OCI-LY3 (cell line): ENCODE measurements around the gene NECAB2.

Experiments
- CTCF ChIP-seq: fragments of 200-600, 300-600 bp; sonication (generic); IDR thresholded peaks from 2 replicates; pipeline ENCODE4 v1.5.1; 2014; ENCODE audit warnings: antibody characterized with exemption, low read length, low read depth
- EZH2phosphoT487 ChIP-seq: fragments of 200-600 bp; shearing (Covaris generic); IDR thresholded peaks from 2 replicates; pipeline ENCODE4 v1.6.1; 2018; ENCODE audit warnings: antibody characterized with exemption, mixed run types, low read depth

GRCh38 chr16:83947642-83948234, 20.3 kb upstream of the NECAB2 start:
- TF ChIP-seq CTCF: no peak
- no peak for TF ChIP-seq EZH2phosphoT487
